WTC11 (cell line): ENCODE results near the gene MOB3B. TPM values are rescaled to one million over a fixed set of nuclear protein-coding genes. Genes with fewer than 3 reads are reported as not detected.

Experiments
- ATAC-seq: fragments of 200-7000 bp; cut with Tn5 transposase; 2 replicates; pipeline ENCODE4 v1.10.0; 2021; ENCODE audit warnings: mild to moderate bottlenecking, moderate library complexity
- CTCF ChIA-PET: fragments of 300-600 bp; sonication (Branson Sonifier 250); formaldehyde crosslinking; loops from one replicate; lab custom pipeline; 2021; ENCODE audit warnings: antibody characterized with exemption; lab: Charles Lee
- POLR2A ChIA-PET: fragments of 350-600 bp; sonication (Branson Sonifier 250); formaldehyde crosslinking; loops from one replicate; lab custom pipeline; 2021; ENCODE audit warnings: antibody characterized with exemption; lab: Charles Lee
- DNase-seq: peaks from one replicate; pipeline ENCODE4 v3.0.0; 2021; ENCODE audit warnings: low spot score
- H3K27ac Mint-ChIP-seq: 2 replicates; pipeline ENCODE4 v1.8.0; 2021; ENCODE audit warnings: mixed read lengths
- H3K27me3 Mint-ChIP-seq: 2 replicates; pipeline ENCODE4 v1.8.0; 2021; ENCODE audit warnings: low read depth, mild to moderate bottlenecking, moderate library complexity, mixed read lengths
- H3K36me3 Mint-ChIP-seq: 2 replicates; pipeline ENCODE4 v1.8.0; 2021; ENCODE audit warnings: mixed read lengths
- H3K4me1 Mint-ChIP-seq: 2 replicates; pipeline ENCODE4 v1.8.0; 2022; ENCODE audit warnings: mixed read lengths
- H3K4me3 Mint-ChIP-seq: 2 replicates; pipeline ENCODE4 v1.8.0; 2021; ENCODE audit warnings: mild to moderate bottlenecking, moderate library complexity, mixed read lengths
- H3K9me3 Mint-ChIP-seq: 2 replicates; pipeline ENCODE4 v1.8.0; 2021; ENCODE audit warnings: mixed read lengths
- ATF1 ChIP-seq: sonication (generic); formaldehyde crosslinking; IDR thresholded peaks from 2 replicates; pipeline ENCODE4 v1.8.1; 2023; ENCODE audit warnings: mild to moderate bottlenecking, moderate library complexity, missing genetic modification reagents
- CBFB ChIP-seq: sonication (generic); formaldehyde crosslinking; IDR thresholded peaks from 2 replicates; pipeline ENCODE4 v1.8.1; 2022; ENCODE audit warnings: mild to moderate bottlenecking, low read depth, missing genetic modification reagents
- CREB1 ChIP-seq: sonication (generic); formaldehyde crosslinking; IDR thresholded peaks from 2 replicates; pipeline ENCODE4 v1.8.0; 2023; ENCODE audit warnings: mild to moderate bottlenecking, missing genetic modification reagents
- E2F5 ChIP-seq: sonication (generic); formaldehyde crosslinking; IDR thresholded peaks from 2 replicates; pipeline ENCODE4 v1.8.1; 2022; ENCODE audit warnings: mild to moderate bottlenecking, moderate library complexity, missing genetic modification reagents
- ELF4 ChIP-seq: sonication (generic); formaldehyde crosslinking; IDR thresholded peaks from 2 replicates; pipeline ENCODE4 v1.8.1; 2022; ENCODE audit warnings: low read depth, mild to moderate bottlenecking, moderate library complexity, missing genetic modification reagents
- MXD4 ChIP-seq: fragments of 250-450 bp; sonication (Bioruptor Pico); IDR thresholded peaks from 2 replicates; pipeline ENCODE4 v1.8.0; 2021; ENCODE audit warnings: mild to moderate bottlenecking, moderate library complexity, borderline replicate concordance
- OVOL2 ChIP-seq: fragments of 250-450 bp; sonication (Bioruptor Pico); IDR thresholded peaks from 2 replicates; pipeline ENCODE4 v1.9.0; 2021; ENCODE audit warnings: mild to moderate bottlenecking, borderline replicate concordance
- RORB ChIP-seq: fragments of 250-450 bp; sonication (Bioruptor Pico); IDR thresholded peaks from 2 replicates; pipeline ENCODE4 v1.9.0; 2021; ENCODE audit warnings: mild to moderate bottlenecking
- SMAD4 ChIP-seq: sonication (generic); formaldehyde crosslinking; IDR thresholded peaks from 2 replicates; pipeline ENCODE4 v1.8.0; 2022; ENCODE audit warnings: mild to moderate bottlenecking, missing genetic modification reagents
- SP1 ChIP-seq: sonication (generic); formaldehyde crosslinking; conservative IDR thresholded peaks from 2 replicates; pipeline ENCODE4 v1.8.1; 2022; ENCODE audit warnings: missing genetic modification reagents
- ZNF138 ChIP-seq: sonication (generic); formaldehyde crosslinking; conservative IDR thresholded peaks from 2 replicates; pipeline ENCODE4 v1.8.1; 2022; ENCODE audit warnings: mild to moderate bottlenecking, moderate library complexity, missing genetic modification reagents
- ZNF317 ChIP-seq: sonication (generic); formaldehyde crosslinking; IDR thresholded peaks from 2 replicates; pipeline ENCODE4 v1.8.1; 2023; ENCODE audit warnings: low read depth, mild to moderate bottlenecking, moderate library complexity, missing genetic modification reagents, borderline replicate concordance
- ZNF396 ChIP-seq: fragments of 250-450 bp; sonication (Bioruptor Pico); IDR thresholded peaks from 2 replicates; pipeline ENCODE4 v1.8.0; 2021; ENCODE audit warnings: mild to moderate bottlenecking, moderate library complexity, borderline replicate concordance
- ZNF423 ChIP-seq: fragments of 250-450 bp; sonication (Bioruptor Pico); IDR thresholded peaks from 2 replicates; pipeline ENCODE4 v2.1.2; 2022; ENCODE audit warnings: mild to moderate bottlenecking, moderate library complexity
- ZNF671 ChIP-seq: fragments of 250-450 bp; sonication (Bioruptor Pico); IDR thresholded peaks from 2 replicates; pipeline ENCODE4 v1.8.0; 2021; ENCODE audit warnings: mild to moderate bottlenecking
- total RNA-seq: library from RNA; stranded (reverse); gene quantifications from 3 replicates; pipeline ENCODE4 v1.2.3, GENCODE V29; 2021
- TF ChIP-seq, protein P1 (sequence below): sonication (generic); formaldehyde crosslinking; IDR thresholded peaks from 2 replicates; pipeline ENCODE4 v1.8.1; 2023; ENCODE audit warnings: mild to moderate bottlenecking, missing genetic modification reagents
- TF ChIP-seq, protein P2 (sequence below): sonication (generic); formaldehyde crosslinking; IDR thresholded peaks from 2 replicates; pipeline ENCODE4 v1.8.0; 2022; ENCODE audit warnings: missing genetic modification reagents
- TF ChIP-seq, protein P3 (sequence below): sonication (generic); formaldehyde crosslinking; IDR thresholded peaks from 2 replicates; pipeline ENCODE4 v1.8.1; 2022; ENCODE audit warnings: low read depth, missing genetic modification reagents, borderline replicate concordance
- TF ChIP-seq, protein P4 (sequence below): sonication (generic); formaldehyde crosslinking; IDR thresholded peaks from 2 replicates; pipeline ENCODE4 v1.8.1; 2023; ENCODE audit warnings: mild to moderate bottlenecking, missing genetic modification reagents, borderline replicate concordance

Gene MOB3B
- total RNA-seq, 1 experiment from 2014 or later = 25.1 TPM

GRCh38 chr9:27340961-27341511 lies 188.6 kb downstream of the MOB3B start:
- H3K4me3 Mint-ChIP-seq = no peak overlapping the region
- H3K36me3 Mint-ChIP-seq = peaks cover 24% of the 10 kb centered on the region
- peaks cover 17% of the 10 kb centered on the region for H3K9me3 Mint-ChIP-seq
- no peak for TF ChIP-seq RORB (CRISPR knock-in tag)
- TF ChIP-seq SMAD4 (CRISPR knock-in tag) = no peak
- no peak for TF ChIP-seq ZNF671 (CRISPR knock-in tag)
- TF ChIP-seq CBFB (CRISPR knock-in tag) = no peak
- TF ChIP-seq, protein P1, sequence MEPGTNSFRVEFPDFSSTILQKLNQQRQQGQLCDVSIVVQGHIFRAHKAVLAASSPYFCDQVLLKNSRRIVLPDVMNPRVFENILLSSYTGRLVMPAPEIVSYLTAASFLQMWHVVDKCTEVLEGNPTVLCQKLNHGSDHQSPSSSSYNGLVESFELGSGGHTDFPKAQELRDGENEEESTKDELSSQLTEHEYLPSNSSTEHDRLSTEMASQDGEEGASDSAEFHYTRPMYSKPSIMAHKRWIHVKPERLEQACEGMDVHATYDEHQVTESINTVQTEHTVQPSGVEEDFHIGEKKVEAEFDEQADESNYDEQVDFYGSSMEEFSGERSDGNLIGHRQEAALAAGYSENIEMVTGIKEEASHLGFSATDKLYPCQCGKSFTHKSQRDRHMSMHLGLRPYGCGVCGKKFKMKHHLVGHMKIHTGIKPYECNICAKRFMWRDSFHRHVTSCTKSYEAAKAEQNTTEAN (CRISPR knock-in tag) = no peak
- TF ChIP-seq, protein P2, sequence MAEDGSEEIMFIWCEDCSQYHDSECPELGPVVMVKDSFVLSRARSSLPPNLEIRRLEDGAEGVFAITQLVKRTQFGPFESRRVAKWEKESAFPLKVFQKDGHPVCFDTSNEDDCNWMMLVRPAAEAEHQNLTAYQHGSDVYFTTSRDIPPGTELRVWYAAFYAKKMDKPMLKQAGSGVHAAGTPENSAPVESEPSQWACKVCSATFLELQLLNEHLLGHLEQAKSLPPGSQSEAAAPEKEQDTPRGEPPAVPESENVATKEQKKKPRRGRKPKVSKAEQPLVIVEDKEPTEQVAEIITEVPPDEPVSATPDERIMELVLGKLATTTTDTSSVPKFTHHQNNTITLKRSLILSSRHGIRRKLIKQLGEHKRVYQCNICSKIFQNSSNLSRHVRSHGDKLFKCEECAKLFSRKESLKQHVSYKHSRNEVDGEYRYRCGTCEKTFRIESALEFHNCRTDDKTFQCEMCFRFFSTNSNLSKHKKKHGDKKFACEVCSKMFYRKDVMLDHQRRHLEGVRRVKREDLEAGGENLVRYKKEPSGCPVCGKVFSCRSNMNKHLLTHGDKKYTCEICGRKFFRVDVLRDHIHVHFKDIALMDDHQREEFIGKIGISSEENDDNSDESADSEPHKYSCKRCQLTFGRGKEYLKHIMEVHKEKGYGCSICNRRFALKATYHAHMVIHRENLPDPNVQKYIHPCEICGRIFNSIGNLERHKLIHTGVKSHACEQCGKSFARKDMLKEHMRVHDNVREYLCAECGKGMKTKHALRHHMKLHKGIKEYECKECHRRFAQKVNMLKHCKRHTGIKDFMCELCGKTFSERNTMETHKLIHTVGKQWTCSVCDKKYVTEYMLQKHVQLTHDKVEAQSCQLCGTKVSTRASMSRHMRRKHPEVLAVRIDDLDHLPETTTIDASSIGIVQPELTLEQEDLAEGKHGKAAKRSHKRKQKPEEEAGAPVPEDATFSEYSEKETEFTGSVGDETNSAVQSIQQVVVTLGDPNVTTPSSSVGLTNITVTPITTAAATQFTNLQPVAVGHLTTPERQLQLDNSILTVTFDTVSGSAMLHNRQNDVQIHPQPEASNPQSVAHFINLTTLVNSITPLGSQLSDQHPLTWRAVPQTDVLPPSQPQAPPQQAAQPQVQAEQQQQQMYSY (CRISPR knock-in tag) = no peak
- TF ChIP-seq E2F5 (CRISPR knock-in tag) = no peak
- TF ChIP-seq ZNF396 (CRISPR knock-in tag) = no peak
- no peak for TF ChIP-seq ELF4
- TF ChIP-seq CREB1 = no peak
- ChIA-PET CTCF (interaction anchor here (1.5 kb wide), 1 partner anchor 8 kb away, joined by 5 read pairs; no protein-coding TSS in a partner anchor), POLR2A (no interaction called here)
- DNase-seq = no peak
- H3K27me3 Mint-ChIP-seq = peaks cover 2% of the 10 kb centered on the region
- no peak overlapping the region for H3K27ac Mint-ChIP-seq
- ATAC-seq = peak; percentile 29
- peaks cover 43% of the 10 kb centered on the region for H3K4me1 Mint-ChIP-seq

GRCh38 chr9:27340285-27340674 lies 189.3 kb downstream of the MOB3B start:
- Mint-ChIP-seq H3K36me3 (peaks cover 21% of the 10 kb centered on the region), H3K4me3 (no peak overlapping the region), H3K27me3 (peaks cover 2% of the 10 kb centered on the region), H3K27ac (no peak overlapping the region), H3K9me3 (peaks cover 14% of the 10 kb centered on the region), H3K4me1 (peaks cover 51% of the 10 kb centered on the region)
- ChIA-PET POLR2A (no interaction called here), CTCF (no interaction called here)
- ATAC-seq (no peak), DNase-seq (no peak)
- TF ChIP-seq ATF1 (CRISPR knock-in tag) (no peak), OVOL2 (CRISPR knock-in tag) (no peak), MXD4 (CRISPR knock-in tag) (no peak), ZNF317 (no peak), SP1 (CRISPR knock-in tag) (no peak), ZNF138 (CRISPR knock-in tag) (no peak), ZNF423 (CRISPR knock-in tag) (no peak)
- TF ChIP-seq, protein P3, sequence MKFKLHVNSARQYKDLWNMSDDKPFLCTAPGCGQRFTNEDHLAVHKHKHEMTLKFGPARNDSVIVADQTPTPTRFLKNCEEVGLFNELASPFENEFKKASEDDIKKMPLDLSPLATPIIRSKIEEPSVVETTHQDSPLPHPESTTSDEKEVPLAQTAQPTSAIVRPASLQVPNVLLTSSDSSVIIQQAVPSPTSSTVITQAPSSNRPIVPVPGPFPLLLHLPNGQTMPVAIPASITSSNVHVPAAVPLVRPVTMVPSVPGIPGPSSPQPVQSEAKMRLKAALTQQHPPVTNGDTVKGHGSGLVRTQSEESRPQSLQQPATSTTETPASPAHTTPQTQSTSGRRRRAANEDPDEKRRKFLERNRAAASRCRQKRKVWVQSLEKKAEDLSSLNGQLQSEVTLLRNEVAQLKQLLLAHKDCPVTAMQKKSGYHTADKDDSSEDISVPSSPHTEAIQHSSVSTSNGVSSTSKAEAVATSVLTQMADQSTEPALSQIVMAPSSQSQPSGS = no peak
- TF ChIP-seq, protein P1 (CRISPR knock-in tag) = no peak
- TF ChIP-seq, protein P4, sequence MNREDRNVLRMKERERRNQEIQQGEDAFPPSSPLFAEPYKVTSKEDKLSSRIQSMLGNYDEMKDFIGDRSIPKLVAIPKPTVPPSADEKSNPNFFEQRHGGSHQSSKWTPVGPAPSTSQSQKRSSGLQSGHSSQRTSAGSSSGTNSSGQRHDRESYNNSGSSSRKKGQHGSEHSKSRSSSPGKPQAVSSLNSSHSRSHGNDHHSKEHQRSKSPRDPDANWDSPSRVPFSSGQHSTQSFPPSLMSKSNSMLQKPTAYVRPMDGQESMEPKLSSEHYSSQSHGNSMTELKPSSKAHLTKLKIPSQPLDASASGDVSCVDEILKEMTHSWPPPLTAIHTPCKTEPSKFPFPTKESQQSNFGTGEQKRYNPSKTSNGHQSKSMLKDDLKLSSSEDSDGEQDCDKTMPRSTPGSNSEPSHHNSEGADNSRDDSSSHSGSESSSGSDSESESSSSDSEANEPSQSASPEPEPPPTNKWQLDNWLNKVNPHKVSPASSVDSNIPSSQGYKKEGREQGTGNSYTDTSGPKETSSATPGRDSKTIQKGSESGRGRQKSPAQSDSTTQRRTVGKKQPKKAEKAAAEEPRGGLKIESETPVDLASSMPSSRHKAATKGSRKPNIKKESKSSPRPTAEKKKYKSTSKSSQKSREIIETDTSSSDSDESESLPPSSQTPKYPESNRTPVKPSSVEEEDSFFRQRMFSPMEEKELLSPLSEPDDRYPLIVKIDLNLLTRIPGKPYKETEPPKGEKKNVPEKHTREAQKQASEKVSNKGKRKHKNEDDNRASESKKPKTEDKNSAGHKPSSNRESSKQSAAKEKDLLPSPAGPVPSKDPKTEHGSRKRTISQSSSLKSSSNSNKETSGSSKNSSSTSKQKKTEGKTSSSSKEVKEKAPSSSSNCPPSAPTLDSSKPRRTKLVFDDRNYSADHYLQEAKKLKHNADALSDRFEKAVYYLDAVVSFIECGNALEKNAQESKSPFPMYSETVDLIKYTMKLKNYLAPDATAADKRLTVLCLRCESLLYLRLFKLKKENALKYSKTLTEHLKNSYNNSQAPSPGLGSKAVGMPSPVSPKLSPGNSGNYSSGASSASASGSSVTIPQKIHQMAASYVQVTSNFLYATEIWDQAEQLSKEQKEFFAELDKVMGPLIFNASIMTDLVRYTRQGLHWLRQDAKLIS (CRISPR knock-in tag) = no peak
